H9 (cell line): ENCODE data around the gene SAXO1. TPM values are rescaled to one million over a fixed set of nuclear protein-coding genes. Genes with fewer than 3 reads are reported as not detected.

ENCODE experiments used
- DNase-seq: peaks from one replicate; pipeline ENCODE4 v3.0.0-alpha.2; 2017
- H2AFZ ChIP-seq: one replicate; pipeline ENCODE4 v1.6.1; 2013; ENCODE audit warnings: mild to moderate bottlenecking, low read length, control low read depth, moderate library complexity
- H2AK5ac ChIP-seq: 2 replicates; pipeline ENCODE4 v1.6.1; 2013; ENCODE audit warnings: low read length, control low read depth, mixed read lengths; ENCODE audit not compliant: insufficient read length
- H2BK120ac ChIP-seq: one replicate; pipeline ENCODE4 v1.6.1; 2013; ENCODE audit warnings: low read depth, mild to moderate bottlenecking, low read length, control low read depth, inconsistent platforms; ENCODE audit not compliant: poor library complexity, severe bottlenecking
- H2BK12ac ChIP-seq: 2 replicates; pipeline ENCODE4 v1.6.1; 2013; ENCODE audit warnings: low read length, control low read depth, mixed read lengths, low read depth; ENCODE audit not compliant: insufficient read length
- H2BK15ac ChIP-seq: 2 replicates; pipeline ENCODE4 v1.6.1; 2013; ENCODE audit warnings: low read depth, low read length, control low read depth
- H2BK20ac ChIP-seq: one replicate; pipeline ENCODE4 v1.6.1; 2013; ENCODE audit warnings: low read depth, mild to moderate bottlenecking, low read length, control low read depth, inconsistent platforms; ENCODE audit not compliant: poor library complexity, severe bottlenecking
- H2BK5ac ChIP-seq: 2 replicates; pipeline ENCODE4 v1.6.1; 2013; ENCODE audit warnings: low read length, control low read depth, mixed read lengths; ENCODE audit not compliant: insufficient read length
- H3K14ac ChIP-seq: 2 replicates; pipeline ENCODE4 v1.6.1; 2013; ENCODE audit warnings: low read length, control low read depth; ENCODE audit not compliant: insufficient read depth
- H3K18ac ChIP-seq: 2 replicates; pipeline ENCODE4 v1.6.1; 2013; ENCODE audit warnings: low read depth, mild to moderate bottlenecking, mixed read lengths, low read length, control low read depth; ENCODE audit not compliant: insufficient read length
- H3K23ac ChIP-seq: 2 replicates; pipeline ENCODE4 v1.6.1; 2013; ENCODE audit warnings: low read length, control low read depth, mixed read lengths, low read depth; ENCODE audit not compliant: insufficient read length
- H3K23me2 ChIP-seq: 2 replicates; pipeline ENCODE4 v1.6.1; 2013; ENCODE audit warnings: low read depth, mild to moderate bottlenecking, mixed read lengths, low read length, control low read depth; ENCODE audit not compliant: insufficient read length, poor library complexity, severe bottlenecking
- H3K27ac ChIP-seq: 2 replicates; pipeline ENCODE4 v1.5.1; 2013; ENCODE audit warnings: low read length, control low read depth, mixed read lengths, low read depth; ENCODE audit not compliant: insufficient read length
- H3K27me3 ChIP-seq: 2 replicates; pipeline ENCODE4 v1.6.1; 2013; ENCODE audit warnings: low read length, control low read depth, inconsistent platforms; ENCODE audit not compliant: insufficient read depth
- H3K4ac ChIP-seq: 2 replicates; pipeline ENCODE4 v1.6.1; 2013; ENCODE audit warnings: low read depth, mild to moderate bottlenecking, control low read depth, inconsistent platforms, low read length, moderate library complexity
- H3K4me1 ChIP-seq: 2 replicates; pipeline ENCODE4 v1.6.1; 2013; ENCODE audit warnings: low read length, control low read depth, inconsistent platforms; ENCODE audit not compliant: insufficient read depth
- H3K4me2 ChIP-seq: 2 replicates; pipeline ENCODE4 v1.6.1; 2013; ENCODE audit warnings: low read length, control low read depth, mixed read lengths; ENCODE audit not compliant: insufficient read length, insufficient read depth
- H3K56ac ChIP-seq: 2 replicates; pipeline ENCODE4 v1.6.1; 2013; ENCODE audit warnings: low read depth, mild to moderate bottlenecking, mixed read lengths, low read length, control low read depth; ENCODE audit not compliant: insufficient read length
- H3K79me1 ChIP-seq: 2 replicates; pipeline ENCODE4 v1.6.1; 2013; ENCODE audit warnings: low read depth, mild to moderate bottlenecking, moderate library complexity, low read length, control low read depth, inconsistent platforms; ENCODE audit not compliant: insufficient read depth, poor library complexity, severe bottlenecking
- H3K79me2 ChIP-seq: 2 replicates; pipeline ENCODE4 v1.6.1; 2013; ENCODE audit warnings: low read length, control low read depth, inconsistent platforms; ENCODE audit not compliant: insufficient read depth
- H3K9ac ChIP-seq: 2 replicates; pipeline ENCODE4 v1.6.1; 2013; ENCODE audit warnings: low read length, control low read depth, mixed read lengths; ENCODE audit not compliant: insufficient read length; ENCODE audit errors: extremely low read depth
- H3K9me3 ChIP-seq: one replicate; pipeline ENCODE4 v1.6.1; 2013; ENCODE audit warnings: low read depth, low read length, inconsistent platforms; ENCODE audit not compliant: control insufficient read depth
- H3T11ph ChIP-seq: one replicate; pipeline ENCODE4 v1.6.1; 2013; ENCODE audit warnings: mild to moderate bottlenecking, low read length, control low read depth, inconsistent platforms
- H4K20me1 ChIP-seq: one replicate; pipeline ENCODE4 v1.6.1; 2013; ENCODE audit not compliant: control insufficient read depth, insufficient read length, insufficient read depth
- H4K5ac ChIP-seq: 2 replicates; pipeline ENCODE4 v1.6.1; 2013; ENCODE audit warnings: low read depth, mild to moderate bottlenecking, mixed read lengths, low read length, control low read depth; ENCODE audit not compliant: insufficient read length
- H4K8ac ChIP-seq: replicated peaks from 2 replicates; pipeline ENCODE4 v1.6.1; 2013; ENCODE audit warnings: low read length, control low read depth, mixed read lengths, low read depth; ENCODE audit not compliant: insufficient read length
- H4K91ac ChIP-seq: 2 replicates; pipeline ENCODE4 v1.6.1; 2013; ENCODE audit warnings: low read depth, mild to moderate bottlenecking, moderate library complexity, mixed read lengths, low read length, control low read depth; ENCODE audit not compliant: insufficient read length
- H3K27ac Mint-ChIP-seq, 3 experiments: 2 replicates in 2 of 3; 3 replicates in 1 of 3; pipeline ENCODE4 v1.8.0; 2020 to 2021; ENCODE audit warnings: mixed read lengths in 3 of 3, mild to moderate bottlenecking in 1 of 3, moderate library complexity in 1 of 3
- H3K27me3 Mint-ChIP-seq: 2 replicates; pipeline ENCODE4 v1.8.0; 2021; ENCODE audit warnings: low read depth, mild to moderate bottlenecking, moderate library complexity, mixed read lengths
- H3K36me3 Mint-ChIP-seq, 3 experiments: 2 replicates in 2 of 3; 3 replicates in 1 of 3; pipeline ENCODE4 v1.8.0; 2020 to 2021; ENCODE audit warnings: low read depth in 3 of 3, mixed read lengths in 3 of 3; ENCODE audit not compliant: insufficient read depth in 1 of 3
- H3K4me1 Mint-ChIP-seq, 2 experiments: 2 replicates each; pipeline ENCODE4 v1.8.0; 2020; ENCODE audit warnings: mixed read lengths in 2 of 2
- H3K4me3 Mint-ChIP-seq, 2 experiments: 2 replicates in 1 of 2; 3 replicates in 1 of 2; pipeline ENCODE4 v1.8.0; 2020 to 2021; ENCODE audit warnings: mild to moderate bottlenecking in 2 of 2, mixed read lengths in 2 of 2, moderate library complexity in 1 of 2
- H3K9me3 Mint-ChIP-seq, 2 experiments: 2 replicates in 1 of 2; 3 replicates in 1 of 2; pipeline ENCODE4 v1.8.0; 2020; ENCODE audit warnings: mild to moderate bottlenecking in 2 of 2, mixed read lengths in 2 of 2, moderate library complexity in 1 of 2
- CTCF ChIP-seq: fragments of 200-600 bp; sonication (generic); conservative IDR thresholded peaks from 3 replicates; pipeline ENCODE4 v1.8.0; 2021; ENCODE audit warnings: antibody characterized with exemption, mild to moderate bottlenecking
- WGBS: extraction: QIAGEN DNeasy Blood & Tissue Kit; methylation state at CpG from one replicate; pipeline ENCODE4 v1.1.7; 2013; ENCODE audit warnings: missing lambda C conversion rate, low lambda C conversion rate, mixed read lengths; ENCODE audit not compliant: insufficient read length; ENCODE audit errors: extremely low coverage; 5-methylcytosine and 5-hydroxymethylcytosine counted together
- total RNA-seq: library from RNA; stranded (reverse); gene quantifications from 2 replicates; pipeline ENCODE4 v1.2.1, GENCODE V29; 2021

Gene SAXO1
- total RNA-seq, 1 experiment from 2014 or later: 0.09 TPM

- Histone ChIP-seq H2BK20ac (no peak overlapping the region), H3K9ac (no peak overlapping the region), H4K8ac (no peak overlapping the region), H3K79me2 (no peaks in the 10 kb centered on the region), H2BK12ac (no peak overlapping the region), H4K5ac (no peak overlapping the region), H2BK5ac (no peak overlapping the region), H3K14ac (no peak overlapping the region), H3T11ph (no peak overlapping the region), H3K18ac (no peak overlapping the region), H3K27ac (no peak overlapping the region), H3K23ac (no peak overlapping the region), H2AFZ (no peak overlapping the region), H4K20me1 (no peaks in the 10 kb centered on the region), H3K9me3 (no peaks in the 10 kb centered on the region), H4K91ac (no peak overlapping the region), H2BK120ac (no peak overlapping the region), H3K27me3 (no peaks in the 10 kb centered on the region), H3K4me1 (no peaks in the 10 kb centered on the region), H2AK5ac (no peak overlapping the region), H3K56ac (no peak overlapping the region), H3K4ac (no peak overlapping the region), H3K79me1 (no peaks in the 10 kb centered on the region), H3K4me2 (no peak overlapping the region), H2BK15ac (no peak overlapping the region), H3K23me2 (no peaks in the 10 kb centered on the region)
- H3K27ac Mint-ChIP-seq: no peak overlapping the region
- H3K4me1 Mint-ChIP-seq: no peaks in the 10 kb centered on the region
- no peak for TF ChIP-seq CTCF
- peaks cover 2% of the 10 kb centered on the region; the same call in 1 of the 2 replicates for H3K27me3 Mint-ChIP-seq
- DNase-seq: no peak
- no peak overlapping the region for H3K4me3 Mint-ChIP-seq
- no peaks in the 10 kb centered on the region for H3K9me3 Mint-ChIP-seq
- no CpG with 5 or more reads among the region's 4 CpGs for WGBS
- no peaks in the 10 kb centered on the region for H3K36me3 Mint-ChIP-seq
Observed at GRCh38 chr9:19018201-19018600, 14.8 kb downstream of the SAXO1 start.
